Liver (tissue), 9 donors: ENCODE measurements around the gene KCTD8. TPM values are rescaled to one million over a fixed set of nuclear protein-coding genes. Genes with fewer than 3 reads are reported as not detected.

Experiments
- DNase-seq: peaks from one replicate; pipeline ENCODE4 v3.0.0-alpha.2; 2017; ENCODE audit warnings: low spot score
- H3K27ac ChIP-seq, 2 donors: one replicate each; pipeline ENCODE4 v1.7.0; 2013; ENCODE audit warnings: inconsistent platforms in 2 of 2, low read length in 2 of 2, control low read depth in 1 of 2, low read depth in 1 of 2, mild to moderate bottlenecking in 1 of 2
- H3K27me3 ChIP-seq, 4 donors: one replicate each; pipeline versions ENCODE4 v1.6.1 to v1.7.0; 2013; ENCODE audit warnings: low read length in 3 of 4, inconsistent platforms in 1 of 4, mild to moderate bottlenecking in 1 of 4, moderate library complexity in 1 of 4; ENCODE audit not compliant: control insufficient read depth in 4 of 4, insufficient read depth in 4 of 4
- H3K36me3 ChIP-seq, 4 donors: one replicate each; pipeline versions ENCODE4 v1.6.1 to v1.7.0; 2013; ENCODE audit warnings: low read length in 3 of 4, mild to moderate bottlenecking in 3 of 4, low read depth in 1 of 4, moderate library complexity in 1 of 4; ENCODE audit not compliant: control insufficient read depth in 4 of 4, insufficient read depth in 3 of 4
- H3K4me1 ChIP-seq, 4 donors: one replicate each; pipeline versions ENCODE4 v1.6.1 to v1.7.0; 2013; ENCODE audit warnings: low read length in 3 of 4, mild to moderate bottlenecking in 3 of 4, moderate library complexity in 1 of 4; ENCODE audit not compliant: control insufficient read depth in 4 of 4, insufficient read depth in 4 of 4
- H3K4me3 ChIP-seq, 3 donors: one replicate each; pipeline versions ENCODE4 v1.6.1 to v1.7.0; 2013; ENCODE audit warnings: low read length in 3 of 3, control low read depth in 1 of 3, low read depth in 1 of 3, mild to moderate bottlenecking in 1 of 3
- H3K9ac ChIP-seq, 2 donors: one replicate each; pipeline ENCODE4 v1.7.0; 2013; ENCODE audit warnings: low read length in 2 of 2, mild to moderate bottlenecking in 2 of 2, moderate library complexity in 2 of 2, control low read depth in 1 of 2, low read depth in 1 of 2
- H3K9me3 ChIP-seq, 4 donors: one replicate each; pipeline versions ENCODE4 v1.6.1 to v1.7.0; 2013; ENCODE audit warnings: low read length in 3 of 4; ENCODE audit not compliant: control insufficient read depth in 4 of 4
- ATF3 ChIP-seq: IDR thresholded peaks from 2 replicates; pipeline ENCODE4 v1.6.1; 2016; ENCODE audit warnings: antibody characterized with exemption
- CTCF ChIP-seq: fragments of 150-350 bp; IDR thresholded peaks from 2 replicates; pipeline ENCODE4 v1.5.1; 2017; ENCODE audit warnings: improper control_type of control experiment, low read depth, low read length; ENCODE audit not compliant: missing input control
- EGR1 ChIP-seq, 2 donors: IDR thresholded peaks; 2 replicates each; pipeline ENCODE4 v1.6.1; 2016 to 2018; ENCODE audit warnings: antibody characterized with exemption in 2 of 2, low read depth in 2 of 2
- FOXA1 ChIP-seq: IDR thresholded peaks from 2 replicates; pipeline ENCODE4 v1.6.1; 2016; ENCODE audit warnings: antibody characterized with exemption
- FOXA2 ChIP-seq: IDR thresholded peaks from 2 replicates; pipeline ENCODE4 v1.6.1; 2016; ENCODE audit warnings: antibody characterized with exemption
- GABPA ChIP-seq, 2 donors: IDR thresholded peaks in 1 of 2; conservative IDR thresholded peaks in 1 of 2; 2 replicates each; pipeline ENCODE4 v1.6.1; 2016; ENCODE audit warnings: antibody characterized with exemption in 2 of 2, mild to moderate bottlenecking in 1 of 2, moderate library complexity in 1 of 2
- HNF4A ChIP-seq, 2 donors: conservative IDR thresholded peaks; 2 replicates each; pipeline ENCODE4 v1.6.1; 2016; ENCODE audit warnings: antibody characterized with exemption in 2 of 2, mild to moderate bottlenecking in 2 of 2
- HNF4G ChIP-seq: IDR thresholded peaks from 2 replicates; pipeline ENCODE4 v1.6.1; 2016; ENCODE audit warnings: antibody characterized with exemption
- JUND ChIP-seq, 2 donors: IDR thresholded peaks; 2 replicates each; pipeline ENCODE4 v1.6.1; 2016; ENCODE audit warnings: antibody characterized with exemption in 2 of 2
- MAX ChIP-seq: IDR thresholded peaks from 2 replicates; pipeline ENCODE4 v1.6.1; 2016; ENCODE audit warnings: antibody characterized with exemption
- NR2F2 ChIP-seq: IDR thresholded peaks from 2 replicates; pipeline ENCODE4 v1.6.1; 2016; ENCODE audit warnings: antibody characterized with exemption
- RAD21 ChIP-seq, 2 donors: IDR thresholded peaks; 2 replicates each; pipeline ENCODE4 v1.6.1; 2016; ENCODE audit warnings: antibody characterized with exemption in 2 of 2, mild to moderate bottlenecking in 2 of 2
- REST ChIP-seq: IDR thresholded peaks from 2 replicates; pipeline ENCODE4 v1.6.1; 2016; ENCODE audit warnings: antibody characterized with exemption, mild to moderate bottlenecking
- RXRA ChIP-seq, 2 donors: IDR thresholded peaks; 2 replicates each; pipeline ENCODE4 v1.6.1; 2017 to 2018; ENCODE audit warnings: antibody characterized with exemption in 2 of 2, mild to moderate bottlenecking in 1 of 2
- SP1 ChIP-seq: IDR thresholded peaks from 2 replicates; pipeline ENCODE4 v1.6.1; 2018; ENCODE audit warnings: antibody characterized with exemption, mild to moderate bottlenecking
- TAF1 ChIP-seq: conservative IDR thresholded peaks from 2 replicates; pipeline ENCODE4 v1.6.1; 2016; ENCODE audit warnings: antibody characterized with exemption, mild to moderate bottlenecking
- YY1 ChIP-seq: IDR thresholded peaks from 2 replicates; pipeline ENCODE4 v1.6.1; 2016; ENCODE audit warnings: antibody characterized with exemption, mild to moderate bottlenecking
- ZBTB33 ChIP-seq: IDR thresholded peaks from 2 replicates; pipeline ENCODE4 v1.6.1; 2016; ENCODE audit warnings: antibody characterized with exemption
- WGBS: extraction: QIAGEN DNeasy Blood & Tissue Kit; methylation state at CpG from one replicate; pipeline ENCODE4 v1.1.7; 2013; 5-methylcytosine and 5-hydroxymethylcytosine counted together
- polyA plus RNA-seq, 2 donors: library from polyadenylated mRNA; stranded (reverse) in 1 of 2; unstranded in 1 of 2; fragments of 200-250 nt in 1 of 2; fragments of >200 nt in 1 of 2; fragmentation: Nextera tagmentation in 1 of 2; extraction: Ambion mirVana in 1 of 2; gene quantifications; one replicate each; pipeline versions ENCODE4 v1.2.1 to v1.2.3, GENCODE V29; 2013 to 2015
- total RNA-seq, 2 donors: library from RNA; depleted of rRNA; stranded (reverse); fragments of >200 nt; gene quantifications; one replicate each; pipeline ENCODE4 v1.2.3, GENCODE V29; 2014
- donor health status: healthy.
- donor health status: healthy.
- donor health status: healthy.
- donor health status: healthy.
- donor health status: healthy.

The KCTD8 gene
- total and polyA plus RNA-seq, 4 donors, result not detected

- WGBS, result 4% methylated on average over 110 of the region's 110 CpGs
- TF ChIP-seq REST, result no peak
- TF ChIP-seq RAD21 (IDR thresholded peaks at IDR 0.05), result no peak
- no peak for TF ChIP-seq FOXA2
- no peak for TF ChIP-seq ZBTB33
- no peak for TF ChIP-seq HNF4G
- no peak for TF ChIP-seq ATF3
- TF ChIP-seq FOXA1, result no peak
- no peak for TF ChIP-seq JUND (IDR thresholded peaks at IDR 0.05)
- TF ChIP-seq HNF4A (conservative IDR thresholded peaks at IDR 0.05), result no peak
- TF ChIP-seq TAF1, result no peak
- TF ChIP-seq RXRA (IDR thresholded peaks at IDR 0.05), result no peak
- TF ChIP-seq NR2F2, result no peak
- TF ChIP-seq SP1, result no peak
- no peak for TF ChIP-seq GABPA (IDR thresholded peaks at IDR 0.05 in 1 of 2, conservative IDR thresholded peaks at IDR 0.05 in 1 of 2)
- TF ChIP-seq MAX, result no peak
- TF ChIP-seq CTCF, result no peak
- TF ChIP-seq YY1, result no peak
- no peak for TF ChIP-seq EGR1 (IDR thresholded peaks at IDR 0.05; ENCODE audit: low read depth in 2 of 2)
- Histone ChIP-seq H3K27ac (no peak overlapping the region), H3K4me3 (peak overlapping the region in 1 of 3 donors; percentile 58), H3K36me3 (no peaks in the 10 kb centered on the region), H3K9me3 (peaks cover 0 to 6% (median 0%) of the 10 kb centered on the region in 4 donors), H3K27me3 (peaks cover 0 to 17% (median 1%) of the 10 kb centered on the region in 4 donors), H3K4me1 (peaks cover 12 to 23% (median 18%) of the 10 kb centered on the region in 4 donors), H3K9ac (no peak overlapping the region)
- no peak for DNase-seq
Observed at GRCh38 chr4:44447563-44448504, 775 bp downstream of the KCTD8 start.
